GM23338 (cell line): ENCODE results near the gene CENPN. TPM values are rescaled to one million over a fixed set of nuclear protein-coding genes. Genes with fewer than 3 reads are reported as not detected.

Experiments
- ATAC-seq: fragments of 200-7000 bp; cut with Tn5 transposase; 3 replicates; pipeline ENCODE4 v1.9.1; 2020
- DNase-seq: peaks from one replicate; pipeline ENCODE4 v3.0.0-alpha.2; 2015; ENCODE audit warnings: low spot score
- H2AFZ ChIP-seq: fragments of 200-600 bp; sonication (generic); 2 replicates; pipeline ENCODE4 v1.8.0; 2016; ENCODE audit warnings: antibody characterized with exemption, mild to moderate bottlenecking, moderate library complexity
- H3F3A ChIP-seq: fragments of 200-600 bp; sonication (generic); replicated peaks from 2 replicates; pipeline ENCODE4 v1.8.0; 2017; ENCODE audit warnings: antibody characterized with exemption, mixed run types, low read depth
- H3K27ac ChIP-seq: fragments of 200-600 bp; sonication (generic); 2 replicates; pipeline ENCODE4 v1.6.1; 2016; ENCODE audit warnings: low read depth
- H3K27me3 ChIP-seq: fragments of 200-600 bp; sonication (generic); 2 replicates; pipeline ENCODE4 v1.8.0; 2016; ENCODE audit warnings: mild to moderate bottlenecking, mixed run types, moderate library complexity; ENCODE audit not compliant: insufficient read depth
- H3K36me3 ChIP-seq: fragments of 200-600 bp; sonication (generic); 2 replicates; pipeline ENCODE4 v1.8.0; 2016; ENCODE audit warnings: mild to moderate bottlenecking; ENCODE audit not compliant: insufficient read depth
- H3K4me1 ChIP-seq: fragments of 200-600 bp; sonication (generic); 2 replicates; pipeline ENCODE4 v1.8.0; 2016; ENCODE audit warnings: mild to moderate bottlenecking, moderate library complexity; ENCODE audit not compliant: insufficient read depth
- H3K4me2 ChIP-seq: fragments of 200-600 bp; sonication (generic); 2 replicates; pipeline ENCODE4 v1.7.1; 2017; ENCODE audit warnings: mixed run types
- H3K4me3 ChIP-seq: fragments of 200-600 bp; sonication (generic); 2 replicates; pipeline ENCODE4 v1.6.1; 2016; ENCODE audit warnings: mixed run types
- H3K79me2 ChIP-seq: fragments of 200-600 bp; sonication (generic); replicated peaks from 2 replicates; pipeline ENCODE4 v1.8.0; 2017; ENCODE audit warnings: mild to moderate bottlenecking; ENCODE audit not compliant: insufficient read depth
- H3K9me2 ChIP-seq: fragments of 200-600 bp; sonication (generic); 2 replicates; pipeline ENCODE4 v1.8.0; 2017; ENCODE audit not compliant: insufficient read depth
- H4K20me1 ChIP-seq: fragments of 200-600 bp; sonication (generic); replicated peaks from 2 replicates; pipeline ENCODE4 v1.8.0; 2017; ENCODE audit warnings: mild to moderate bottlenecking; ENCODE audit not compliant: insufficient read depth
- H3K27ac Mint-ChIP-seq: 2 replicates; pipeline ENCODE4 v1.8.0; 2020; ENCODE audit warnings: inconsistent platforms, mild to moderate bottlenecking, moderate library complexity, mixed read lengths
- H3K27me3 Mint-ChIP-seq: 3 replicates; pipeline ENCODE4 v1.8.0; 2022; ENCODE audit warnings: low read depth, mild to moderate bottlenecking, moderate library complexity, mixed read lengths, inconsistent platforms; ENCODE audit not compliant: insufficient read depth, poor library complexity
- H3K36me3 Mint-ChIP-seq: 3 replicates; pipeline ENCODE4 v1.8.0; 2021; ENCODE audit warnings: low read depth, mild to moderate bottlenecking, inconsistent platforms, moderate library complexity, mixed read lengths
- H3K4me1 Mint-ChIP-seq: 3 replicates; pipeline ENCODE4 v1.8.0; 2020; ENCODE audit warnings: mild to moderate bottlenecking, inconsistent platforms, mixed read lengths
- H3K4me3 Mint-ChIP-seq: 3 replicates; pipeline ENCODE4 v1.8.0; 2021; ENCODE audit warnings: moderate library complexity, mild to moderate bottlenecking, inconsistent platforms, mixed read lengths
- H3K9me3 Mint-ChIP-seq: 3 replicates; pipeline ENCODE4 v1.8.0; 2020; ENCODE audit warnings: moderate library complexity, mild to moderate bottlenecking, inconsistent platforms, mixed read lengths
- CREB1 ChIP-seq: fragments of 250-450 bp; sonication (Bioruptor Pico); IDR thresholded peaks from 2 replicates; pipeline ENCODE4 v1.5.0; 2020; ENCODE audit warnings: low read depth, mild to moderate bottlenecking, moderate library complexity
- CTCF ChIP-seq, 2 experiments: fragments of 200-600 bp in 1 of 2; sonication (generic) in 1 of 2; conservative IDR thresholded peaks; 2 replicates each; pipeline versions ENCODE4 v1.5.1 to v1.6.1; 2016 to 2017; ENCODE audit warnings: antibody characterized with exemption in 2 of 2, low read depth in 2 of 2, mild to moderate bottlenecking in 2 of 2, moderate library complexity in 1 of 2
- ETS1 ChIP-seq: IDR thresholded peaks from 2 replicates; pipeline ENCODE4 v1.6.1; 2016; ENCODE audit warnings: antibody characterized with exemption
- EZH2 ChIP-seq: fragments of 200-600 bp; sonication (generic); IDR thresholded peaks from one replicate; pipeline ENCODE4 v1.8.0; 2017; ENCODE audit warnings: antibody characterized with exemption, mild to moderate bottlenecking, low read depth; ENCODE audit not compliant: unreplicated experiment
- EZH2phosphoT487 ChIP-seq: fragments of 200-600 bp; sonication (generic); IDR thresholded peaks from one replicate; pipeline ENCODE4 v1.8.1; 2018; ENCODE audit warnings: antibody characterized with exemption; ENCODE audit not compliant: unreplicated experiment
- JUNB ChIP-seq: IDR thresholded peaks from one replicate; pipeline ENCODE4 v1.6.1; 2016; ENCODE audit warnings: antibody characterized with exemption; ENCODE audit not compliant: unreplicated experiment
- NANOG ChIP-seq: IDR thresholded peaks from 2 replicates; pipeline ENCODE4 v1.6.1; 2016; ENCODE audit warnings: antibody characterized with exemption, borderline replicate concordance
- POLR2AphosphoS5 ChIP-seq: IDR thresholded peaks from 2 replicates; pipeline ENCODE4 v1.6.1; 2016; ENCODE audit warnings: antibody characterized with exemption, low read depth
- REST ChIP-seq: IDR thresholded peaks from one replicate; pipeline ENCODE4 v1.6.1; 2018; ENCODE audit warnings: antibody characterized with exemption; ENCODE audit not compliant: unreplicated experiment
- STAT1 ChIP-seq: IDR thresholded peaks from one replicate; pipeline ENCODE4 v1.6.1; 2016; ENCODE audit warnings: antibody characterized with exemption; ENCODE audit not compliant: unreplicated experiment
- ZNF114 ChIP-seq: fragments of 250-450 bp; sonication (Bioruptor Pico); IDR thresholded peaks from 2 replicates; pipeline ENCODE4 v1.5.0; 2020; ENCODE audit warnings: mild to moderate bottlenecking, moderate library complexity
- ZNF331 ChIP-seq: fragments of 250-450 bp; sonication (Bioruptor Pico); IDR thresholded peaks from 2 replicates; pipeline ENCODE4 v1.5.0; 2020; ENCODE audit warnings: low read depth, mild to moderate bottlenecking, moderate library complexity
- ZNF462 ChIP-seq: fragments of 250-450 bp; sonication (Bioruptor Pico); IDR thresholded peaks from 2 replicates; pipeline ENCODE4 v1.5.0; 2020; ENCODE audit warnings: mild to moderate bottlenecking, moderate library complexity
- polyA plus RNA-seq: library from polyadenylated mRNA; unstranded; fragments of >200 nt; fragmentation: Nextera tagmentation; extraction: Ambion mirVana; gene quantifications from 2 replicates; pipeline ENCODE4 v1.2.1, GENCODE V29; 2016
- total RNA-seq: library from RNA; depleted of rRNA; stranded (reverse); fragments of >200 nt; shearing (Covaris generic); gene quantifications from 2 replicates; pipeline ENCODE4 v1.2.3, GENCODE V29; 2014

The CENPN gene
- total and polyA plus RNA-seq, 2 experiments from 2014 or later = 43.6 to 80.8 TPM

- H3K4me1 ChIP-seq = peaks cover 7% of the 10 kb centered on the region
- H3K9me3 Mint-ChIP-seq = no peaks in the 10 kb centered on the region
- peaks cover 88% of the 10 kb centered on the region for H3K79me2 ChIP-seq
- peaks cover 3% of the 10 kb centered on the region; the same call in 1 of the 3 replicates for H3K36me3 Mint-ChIP-seq
- no peak overlapping the region for H2AFZ ChIP-seq
- no peak overlapping the region for H3K4me3 ChIP-seq
- peaks cover 20% of the 10 kb centered on the region for H4K20me1 ChIP-seq
- H3K4me2 ChIP-seq = no peak overlapping the region
- no peak overlapping the region for H3K4me3 Mint-ChIP-seq
- peaks cover 22% of the 10 kb centered on the region for H3K4me1 Mint-ChIP-seq
- ATAC-seq (no peak), DNase-seq (no peak)
- H3K27ac Mint-ChIP-seq = no peak overlapping the region
- H3F3A ChIP-seq = no peaks in the 10 kb centered on the region
- no peaks in the 10 kb centered on the region for H3K9me2 ChIP-seq
- H3K27ac ChIP-seq = no peak overlapping the region
- TF ChIP-seq ZNF331 (CRISPR knock-in tag) (no peak), ZNF114 (CRISPR knock-in tag) (no peak), CTCF (conservative IDR thresholded peaks at IDR 0.05; ENCODE audit: low read depth in 2 of 2) (no peak), JUNB (no peak), ETS1 (no peak), POLR2AphosphoS5 (no peak), ZNF462 (CRISPR knock-in tag) (no peak), NANOG (no peak), EZH2 (no peak), EZH2phosphoT487 (no peak), STAT1 (no peak), CREB1 (CRISPR knock-in tag) (no peak), REST (no peak)
- H3K36me3 ChIP-seq = no peaks in the 10 kb centered on the region
- peaks cover 9% of the 10 kb centered on the region for H3K27me3 Mint-ChIP-seq
- H3K27me3 ChIP-seq = no peaks in the 10 kb centered on the region
Observed at GRCh38 chr16:81003610-81004460, 3.2 kb upstream of the CENPN start.
